WTC11 (cell line): Measurements from ENCODE around the gene TEX19.

ENCODE experiments used
- CREM ChIP-seq: sonication (generic); formaldehyde crosslinking; IDR thresholded peaks from 2 replicates; pipeline ENCODE4 v1.8.1; 2022; ENCODE audit warnings: mild to moderate bottlenecking, missing genetic modification reagents, moderate library complexity
- E2F4 ChIP-seq: sonication (generic); formaldehyde crosslinking; IDR thresholded peaks from 2 replicates; pipeline ENCODE4 v1.8.1; 2022; ENCODE audit warnings: low read depth, mild to moderate bottlenecking, moderate library complexity, missing genetic modification reagents, borderline replicate concordance
- ETV6 ChIP-seq: sonication (generic); formaldehyde crosslinking; IDR thresholded peaks from 2 replicates; pipeline ENCODE4 v1.8.1; 2022; ENCODE audit warnings: mild to moderate bottlenecking, missing genetic modification reagents
- FOXP1 ChIP-seq: sonication (generic); formaldehyde crosslinking; IDR thresholded peaks from 2 replicates; pipeline ENCODE4 v1.8.0; 2022; ENCODE audit warnings: missing genetic modification reagents, mild to moderate bottlenecking, moderate library complexity, borderline replicate concordance
- JUN ChIP-seq: sonication (generic); formaldehyde crosslinking; IDR thresholded peaks from 2 replicates; pipeline ENCODE4 v1.8.0; 2023; ENCODE audit warnings: mild to moderate bottlenecking, missing genetic modification reagents
- PREB ChIP-seq: sonication (generic); formaldehyde crosslinking; IDR thresholded peaks from 2 replicates; pipeline ENCODE4 v1.8.1; 2022; ENCODE audit warnings: mild to moderate bottlenecking, missing genetic modification reagents, moderate library complexity, borderline replicate concordance
- USF2 ChIP-seq: sonication (generic); formaldehyde crosslinking; IDR thresholded peaks from 2 replicates; pipeline ENCODE4 v1.8.1; 2023; ENCODE audit warnings: mild to moderate bottlenecking, missing genetic modification reagents, moderate library complexity
- ZNF219 ChIP-seq: sonication (generic); formaldehyde crosslinking; IDR thresholded peaks from 2 replicates; pipeline ENCODE4 v1.8.0; 2023; ENCODE audit warnings: missing genetic modification reagents, mild to moderate bottlenecking, borderline replicate concordance
- ZNF317 ChIP-seq: sonication (generic); formaldehyde crosslinking; IDR thresholded peaks from 2 replicates; pipeline ENCODE4 v1.8.1; 2023; ENCODE audit warnings: low read depth, mild to moderate bottlenecking, moderate library complexity, missing genetic modification reagents, borderline replicate concordance
- TF ChIP-seq, protein P1 (sequence below): fragments of 200-600 bp; IDR thresholded peaks from 2 replicates; pipeline ENCODE4 v1.8.0; 2022; ENCODE audit warnings: antibody characterized with exemption
- TF ChIP-seq, protein P2 (sequence below): fragments of 250-450 bp; sonication (Bioruptor Pico); IDR thresholded peaks from 2 replicates; pipeline ENCODE4 v1.9.0; 2021; ENCODE audit warnings: mild to moderate bottlenecking

GRCh38 chr17:82358465-82359350 is at the start of gene TEX19:
- TF ChIP-seq, protein P1, sequence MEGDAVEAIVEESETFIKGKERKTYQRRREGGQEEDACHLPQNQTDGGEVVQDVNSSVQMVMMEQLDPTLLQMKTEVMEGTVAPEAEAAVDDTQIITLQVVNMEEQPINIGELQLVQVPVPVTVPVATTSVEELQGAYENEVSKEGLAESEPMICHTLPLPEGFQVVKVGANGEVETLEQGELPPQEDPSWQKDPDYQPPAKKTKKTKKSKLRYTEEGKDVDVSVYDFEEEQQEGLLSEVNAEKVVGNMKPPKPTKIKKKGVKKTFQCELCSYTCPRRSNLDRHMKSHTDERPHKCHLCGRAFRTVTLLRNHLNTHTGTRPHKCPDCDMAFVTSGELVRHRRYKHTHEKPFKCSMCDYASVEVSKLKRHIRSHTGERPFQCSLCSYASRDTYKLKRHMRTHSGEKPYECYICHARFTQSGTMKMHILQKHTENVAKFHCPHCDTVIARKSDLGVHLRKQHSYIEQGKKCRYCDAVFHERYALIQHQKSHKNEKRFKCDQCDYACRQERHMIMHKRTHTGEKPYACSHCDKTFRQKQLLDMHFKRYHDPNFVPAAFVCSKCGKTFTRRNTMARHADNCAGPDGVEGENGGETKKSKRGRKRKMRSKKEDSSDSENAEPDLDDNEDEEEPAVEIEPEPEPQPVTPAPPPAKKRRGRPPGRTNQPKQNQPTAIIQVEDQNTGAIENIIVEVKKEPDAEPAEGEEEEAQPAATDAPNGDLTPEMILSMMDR, result no peak
- no peak for TF ChIP-seq USF2
- TF ChIP-seq JUN (CRISPR knock-in tag), result no peak
- no peak for TF ChIP-seq E2F4 (CRISPR knock-in tag)
- no peak for TF ChIP-seq ETV6
- no peak for TF ChIP-seq ZNF219 (CRISPR knock-in tag)
- no peak for TF ChIP-seq ZNF317 (CRISPR knock-in tag)
- TF ChIP-seq CREM (CRISPR knock-in tag), result no peak
- TF ChIP-seq, protein P2, sequence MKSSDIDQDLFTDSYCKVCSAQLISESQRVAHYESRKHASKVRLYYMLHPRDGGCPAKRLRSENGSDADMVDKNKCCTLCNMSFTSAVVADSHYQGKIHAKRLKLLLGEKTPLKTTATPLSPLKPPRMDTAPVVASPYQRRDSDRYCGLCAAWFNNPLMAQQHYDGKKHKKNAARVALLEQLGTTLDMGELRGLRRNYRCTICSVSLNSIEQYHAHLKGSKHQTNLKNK (CRISPR knock-in tag), result no peak
- TF ChIP-seq PREB (CRISPR knock-in tag), result no peak
- TF ChIP-seq FOXP1 (CRISPR knock-in tag), result no peak
